Dendritic cell treated with granulocyte-macrophage colony-stimulating factor and Interleukin-4, amounts not matched to agents 40 ng/mL and 50 ng/mL, for 4 days (primary cell): ENCODE results near the gene MICB.

ENCODE experiments used
- H3K27ac Mint-ChIP-seq: one replicate; pipeline ENCODE4 v1.8.0; 2022; ENCODE audit warnings: mild to moderate bottlenecking, mixed read lengths
- H3K27me3 Mint-ChIP-seq: one replicate; pipeline ENCODE4 v1.8.0; 2022; ENCODE audit warnings: mild to moderate bottlenecking, mixed read lengths
- H3K36me3 Mint-ChIP-seq: one replicate; pipeline ENCODE4 v1.8.0; 2022; ENCODE audit warnings: low read depth, mixed read lengths
- H3K4me1 Mint-ChIP-seq: one replicate; pipeline ENCODE4 v1.8.0; 2022; ENCODE audit warnings: low read depth, mixed read lengths
- H3K4me3 Mint-ChIP-seq: one replicate; pipeline ENCODE4 v1.8.0; 2022; ENCODE audit warnings: mild to moderate bottlenecking, moderate library complexity, mixed read lengths
- H3K9me3 Mint-ChIP-seq: one replicate; pipeline ENCODE4 v1.8.0; 2022; ENCODE audit warnings: mixed read lengths
- intact Hi-C: fragments of 100-400 bp; cut with micrococcal nuclease; formaldehyde crosslinking; loops from one replicate; pipeline ENCODE4 v1.15.0; 2022

The MICB gene

GRCh38 chr6:31467151-31467550 is 30.8 kb upstream of the MICB start:
- Mint-ChIP-seq H3K27me3 (no peaks in the 10 kb centered on the region), H3K9me3 (no peaks in the 10 kb centered on the region), H3K4me3 (no peak overlapping the region), H3K27ac (no peak overlapping the region), H3K36me3 (peaks cover 65% of the 10 kb centered on the region), H3K4me1 (peaks cover 95% of the 10 kb centered on the region)
- intact Hi-C loops: no loop called here

GRCh38 chr6:31468311-31468710 is 29.6 kb upstream of the MICB start:
- intact Hi-C loops: no loop called here
- Mint-ChIP-seq H3K4me1 (peaks cover 91% of the 10 kb centered on the region), H3K36me3 (peaks cover 60% of the 10 kb centered on the region), H3K4me3 (no peak overlapping the region), H3K27ac (no peak overlapping the region), H3K9me3 (no peaks in the 10 kb centered on the region), H3K27me3 (no peaks in the 10 kb centered on the region)

- Mint-ChIP-seq H3K4me1 (peaks cover 91% of the 10 kb centered on the region), H3K4me3 (no peak overlapping the region)
These were observed 27.1 kb upstream of the MICB start for GRCh38 chr6:31470801-31471200.

GRCh38 chr6:31471711-31472110 is 26.2 kb upstream of the MICB start:
- Mint-ChIP-seq H3K9me3 (no peaks in the 10 kb centered on the region), H3K36me3 (peaks cover 45% of the 10 kb centered on the region), H3K27ac (peak overlapping the region; percentile 5), H3K4me3 (no peak overlapping the region), H3K27me3 (no peaks in the 10 kb centered on the region), H3K4me1 (peaks cover 90% of the 10 kb centered on the region)
- intact Hi-C loops: no loop called here

More at GRCh38 chr6:31470801-31471200, 27.1 kb upstream of the MICB start:
- H3K9me3 Mint-ChIP-seq: no peaks in the 10 kb centered on the region
- peak overlapping the region; percentile 5 for H3K27ac Mint-ChIP-seq
- H3K27me3 Mint-ChIP-seq: no peaks in the 10 kb centered on the region
- peaks cover 54% of the 10 kb centered on the region for H3K36me3 Mint-ChIP-seq
- intact Hi-C loops: no loop called here

GRCh38 chr6:31472259-31472658 is 25.7 kb upstream of the MICB start:
- Mint-ChIP-seq H3K36me3 (peaks cover 45% of the 10 kb centered on the region), H3K9me3 (no peaks in the 10 kb centered on the region), H3K27ac (no peak overlapping the region), H3K4me1 (peaks cover 85% of the 10 kb centered on the region), H3K4me3 (no peak overlapping the region), H3K27me3 (no peaks in the 10 kb centered on the region)
- intact Hi-C loops: no loop called here

GRCh38 chr6:31473244-31473643 is 24.7 kb upstream of the MICB start:
- Mint-ChIP-seq H3K9me3 (no peaks in the 10 kb centered on the region), H3K27ac (no peak overlapping the region), H3K27me3 (no peaks in the 10 kb centered on the region), H3K4me3 (no peak overlapping the region), H3K36me3 (peaks cover 43% of the 10 kb centered on the region), H3K4me1 (peaks cover 75% of the 10 kb centered on the region)
- intact Hi-C loops: no loop called here

- H3K27me3 Mint-ChIP-seq: no peaks in the 10 kb centered on the region
- intact Hi-C loops: no loop called here
- H3K9me3 Mint-ChIP-seq: no peaks in the 10 kb centered on the region
- peaks cover 43% of the 10 kb centered on the region for H3K36me3 Mint-ChIP-seq
- peaks cover 68% of the 10 kb centered on the region for H3K4me1 Mint-ChIP-seq
- H3K4me3 Mint-ChIP-seq: no peak overlapping the region
- H3K27ac Mint-ChIP-seq: peak overlapping the region; percentile 55
These were observed 23.9 kb upstream of the MICB start for GRCh38 chr6:31473780-31474761.

- Mint-ChIP-seq H3K9me3 (no peaks in the 10 kb centered on the region), H3K4me1 (peaks cover 60% of the 10 kb centered on the region), H3K4me3 (no peak overlapping the region), H3K27ac (no peak overlapping the region), H3K36me3 (peaks cover 36% of the 10 kb centered on the region), H3K27me3 (no peaks in the 10 kb centered on the region)
- intact Hi-C loops: no loop called here
These were observed 23.1 kb upstream of the MICB start for GRCh38 chr6:31474871-31475286.

- no peak overlapping the region for H3K4me3 Mint-ChIP-seq
- no peak overlapping the region for H3K27ac Mint-ChIP-seq
- H3K36me3 Mint-ChIP-seq: peaks cover 28% of the 10 kb centered on the region
These were observed 21.3 kb upstream of the MICB start for GRCh38 chr6:31476515-31477139.

GRCh38 chr6:31477521-31477920 is 20.4 kb upstream of the MICB start:
- H3K4me3 Mint-ChIP-seq: no peak overlapping the region
- intact Hi-C loops: no loop called here
- peaks cover 25% of the 10 kb centered on the region for H3K36me3 Mint-ChIP-seq
- no peaks in the 10 kb centered on the region for H3K27me3 Mint-ChIP-seq
- H3K4me1 Mint-ChIP-seq: peaks cover 38% of the 10 kb centered on the region
- no peak overlapping the region for H3K27ac Mint-ChIP-seq
- no peaks in the 10 kb centered on the region for H3K9me3 Mint-ChIP-seq

More at GRCh38 chr6:31476515-31477139, 21.3 kb upstream of the MICB start:
- Mint-ChIP-seq H3K27me3 (no peaks in the 10 kb centered on the region), H3K9me3 (no peaks in the 10 kb centered on the region), H3K4me1 (peaks cover 42% of the 10 kb centered on the region)
- intact Hi-C loops: no loop called here

GRCh38 chr6:31478186-31478950 is 19.6 kb upstream of the MICB start:
- Mint-ChIP-seq H3K27ac (no peak overlapping the region), H3K4me3 (no peak overlapping the region), H3K9me3 (no peaks in the 10 kb centered on the region), H3K4me1 (peaks cover 32% of the 10 kb centered on the region), H3K36me3 (peaks cover 21% of the 10 kb centered on the region), H3K27me3 (no peaks in the 10 kb centered on the region)
- intact Hi-C loops: no loop called here

- peaks cover 12% of the 10 kb centered on the region for H3K36me3 Mint-ChIP-seq
- H3K27me3 Mint-ChIP-seq: no peaks in the 10 kb centered on the region
- H3K27ac Mint-ChIP-seq: no peak overlapping the region
- H3K4me3 Mint-ChIP-seq: no peak overlapping the region
- no peaks in the 10 kb centered on the region for H3K9me3 Mint-ChIP-seq
- intact Hi-C loops: no loop called here
- H3K4me1 Mint-ChIP-seq: peaks cover 23% of the 10 kb centered on the region
These were observed 18.6 kb upstream of the MICB start for GRCh38 chr6:31479151-31479932.

- peaks cover 12% of the 10 kb centered on the region for H3K36me3 Mint-ChIP-seq
- H3K9me3 Mint-ChIP-seq: no peaks in the 10 kb centered on the region
- intact Hi-C loops: no loop called here
- no peak overlapping the region for H3K4me3 Mint-ChIP-seq
- H3K27me3 Mint-ChIP-seq: no peaks in the 10 kb centered on the region
- H3K27ac Mint-ChIP-seq: no peak overlapping the region
- H3K4me1 Mint-ChIP-seq: peaks cover 16% of the 10 kb centered on the region
These were observed 17.9 kb upstream of the MICB start for GRCh38 chr6:31479933-31480535.
